ENCODE data around the gene LAMP1.
"Not testable (repeated sequence)": the region's sequence is repeated elsewhere in the genome, so short reads cannot be mapped to it uniquely, and the experiment has no call there.

Gene LAMP1

GRCh38 chr13:113367020-113367560 lies 70.1 kb downstream of the LAMP1 start:
- no peaks in the 10 kb centered on the region for H3K9me3 Mint-ChIP-seq (ENCODE audit: low read depth)
- H3K4me1 Mint-ChIP-seq (ENCODE audit: low read depth) = peaks cover 7% of the 10 kb centered on the region
- no peaks in the 10 kb centered on the region for H3K36me3 Mint-ChIP-seq
- H3K27me3 Mint-ChIP-seq = peaks cover 7% of the 10 kb centered on the region
- no peak overlapping the region for H3K27ac Mint-ChIP-seq
- no peak overlapping the region for H3K4me3 Mint-ChIP-seq

GRCh38 chr13:113367771-113368170 lies 70.7 kb downstream of the LAMP1 start:
- peaks cover 6% of the 10 kb centered on the region for H3K4me1 Mint-ChIP-seq (ENCODE audit: low read depth)
- H3K27me3 Mint-ChIP-seq = peaks cover 5% of the 10 kb centered on the region
- no peaks in the 10 kb centered on the region for H3K9me3 Mint-ChIP-seq (ENCODE audit: low read depth)
- H3K4me3 Mint-ChIP-seq = no peak overlapping the region
- H3K36me3 Mint-ChIP-seq = no peaks in the 10 kb centered on the region
- no peak overlapping the region for H3K27ac Mint-ChIP-seq

GRCh38 chr13:113368353-113368752 lies 71.3 kb downstream of the LAMP1 start:
- not testable (repeated sequence) for H3K27ac Mint-ChIP-seq; H3K27me3 Mint-ChIP-seq; H3K4me3 Mint-ChIP-seq; H3K4me1 Mint-ChIP-seq (ENCODE audit: low read depth); H3K9me3 Mint-ChIP-seq (ENCODE audit: low read depth); H3K36me3 Mint-ChIP-seq

DNA sequence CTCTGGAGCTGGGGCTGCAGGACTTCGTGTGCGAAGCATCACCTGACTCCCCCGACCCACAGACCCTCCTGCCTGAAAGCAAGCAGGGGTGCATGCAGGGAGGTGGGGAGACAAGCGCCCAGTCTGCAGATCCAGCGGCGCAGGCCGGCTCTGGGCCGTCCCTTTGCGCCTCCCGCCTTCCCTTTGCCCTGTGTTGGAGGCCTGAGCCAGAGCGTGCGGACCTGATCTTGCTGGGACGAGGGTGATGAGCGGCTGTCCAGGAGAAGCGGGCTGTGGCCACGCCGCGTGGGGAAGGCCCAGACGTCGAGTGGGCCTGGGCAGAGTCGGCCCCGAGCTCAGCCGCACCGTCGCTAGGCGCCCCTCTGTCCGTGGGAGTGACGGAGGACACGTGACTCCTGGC lies 72.2 kb downstream of the LAMP1 start:
- H3K36me3 Mint-ChIP-seq = no peaks in the 10 kb centered on the region
- H3K27me3 Mint-ChIP-seq = peaks cover 5% of the 10 kb centered on the region
- H3K4me3 Mint-ChIP-seq = no peak overlapping the region
- H3K9me3 Mint-ChIP-seq (ENCODE audit: low read depth) = no peaks in the 10 kb centered on the region
- no peak overlapping the region for H3K27ac Mint-ChIP-seq
- H3K4me1 Mint-ChIP-seq (ENCODE audit: low read depth) = peaks cover 5% of the 10 kb centered on the region

GRCh38 chr13:113369881-113370280 lies 72.8 kb downstream of the LAMP1 start:
- no peaks in the 10 kb centered on the region for H3K36me3 Mint-ChIP-seq
- no peaks in the 10 kb centered on the region for H3K9me3 Mint-ChIP-seq (ENCODE audit: low read depth)
- peaks cover 10% of the 10 kb centered on the region for H3K27me3 Mint-ChIP-seq
- no peak overlapping the region for H3K27ac Mint-ChIP-seq
- no peak overlapping the region for H3K4me3 Mint-ChIP-seq
- H3K4me1 Mint-ChIP-seq (ENCODE audit: low read depth) = peaks cover 5% of the 10 kb centered on the region

DNA sequence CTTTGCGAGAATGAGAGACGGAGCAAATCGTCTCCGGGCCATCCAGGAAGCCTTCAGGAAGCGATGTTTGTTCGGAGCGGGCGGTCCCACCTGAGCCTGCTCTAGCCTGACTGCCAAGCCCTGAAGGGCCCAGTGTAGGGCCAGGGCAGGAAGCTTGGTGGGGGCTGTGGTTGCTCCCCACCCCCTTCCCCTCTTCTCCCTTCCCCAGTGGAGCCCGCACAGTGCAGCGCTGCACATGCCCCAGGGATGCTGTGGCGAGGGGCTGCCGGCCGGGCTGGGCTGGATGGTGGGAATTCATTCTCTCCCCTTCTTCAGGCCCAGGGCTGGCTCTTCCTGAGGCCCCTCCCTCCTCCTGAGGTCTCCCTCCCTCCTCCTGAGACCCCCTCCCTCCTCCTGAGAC lies 74.0 kb downstream of the LAMP1 start:
- Mint-ChIP-seq H3K4me1 (ENCODE audit: low read depth) (no peaks in the 10 kb centered on the region), H3K36me3 (no peaks in the 10 kb centered on the region), H3K27ac (no peak overlapping the region), H3K4me3 (no peak overlapping the region), H3K9me3 (ENCODE audit: low read depth) (no peaks in the 10 kb centered on the region), H3K27me3 (peaks cover 4% of the 10 kb centered on the region)

GRCh38 chr13:113371701-113372100 lies 74.7 kb downstream of the LAMP1 start:
- H3K36me3 Mint-ChIP-seq; H3K27ac Mint-ChIP-seq; H3K4me1 Mint-ChIP-seq (ENCODE audit: low read depth); H3K4me3 Mint-ChIP-seq; H3K27me3 Mint-ChIP-seq; H3K9me3 Mint-ChIP-seq (ENCODE audit: low read depth): not testable (repeated sequence)

Measured in activated naive CD8-positive, alpha-beta T cell (primary cell).